GM12878 (cell line): ENCODE results near the gene NTRK3. TPM values are rescaled to one million over a fixed set of nuclear protein-coding genes. Genes with fewer than 3 reads are reported as not detected.

ENCODE experiments used
- ATAC-seq: fragments of 200-7000 bp; cut with Tn5 transposase; 3 replicates; pipeline ENCODE4 v1.9.1; 2020; ENCODE audit warnings: mild to moderate bottlenecking, moderate library complexity
- BruUV-seq: library from RNA; stranded (reverse); fragments of 400-500 nt; replicated peaks from 2 replicates; lab custom pipeline; 2021; lab: Mats Ljungman, UMichigan
- CTCF ChIA-PET: fragments of 300-600 bp; sonication (Branson Sonifier 250); formaldehyde crosslinking; extraction: SDS; loops from one replicate; lab custom pipeline; 2021; ENCODE audit warnings: inconsistent platforms; lab: Yijun Ruan, JAX
- POLR2A ChIA-PET: fragments of 350-600 bp; formaldehyde crosslinking; extraction: SDS; loops from one replicate; lab custom pipeline; 2021; ENCODE audit warnings: inconsistent platforms; lab: Charles Lee
- RAD21 ChIA-PET: fragments of 300-600 bp; sonication (Branson Sonifier 250); formaldehyde crosslinking; loops from one replicate; lab custom pipeline; 2023; ENCODE audit warnings: antibody characterized with exemption; ENCODE audit not compliant: unreplicated experiment; lab: Charles Lee
- SMC1A ChIA-PET: fragments of 300-600 bp; sonication (Branson Sonifier 250); formaldehyde crosslinking; loops from one replicate; lab custom pipeline; 2023; ENCODE audit not compliant: unreplicated experiment, uncharacterized antibody; lab: Charles Lee
- DNase-seq: peaks from one replicate; pipeline ENCODE4 v3.0.0-alpha.2; 2011; ENCODE audit warnings: low read depth, low spot score
- FAIRE-seq: peaks from 3 replicates; lab custom pipeline; 2011; peaks lifted over from hg19 to GRCh38; lab: Jason Lieb, UNC
- H2AFZ ChIP-seq: 2 replicates; pipeline ENCODE4 v1.6.0; 2011; ENCODE audit warnings: low read depth, low read length, control low read depth; ENCODE audit not compliant: control insufficient read depth
- H3K27ac ChIP-seq: 2 replicates; pipeline ENCODE4 v1.5.1; 2011; ENCODE audit warnings: control low read depth; ENCODE audit not compliant: control insufficient read depth, insufficient read depth
- H3K27me3 ChIP-seq, 2 experiments: replicated peaks in 1 of 2; 2 replicates each; pipeline versions ENCODE4 v1.6.0 to v1.6.1; 2011; ENCODE audit warnings: low read length in 1 of 2; ENCODE audit not compliant: control insufficient read depth in 2 of 2, insufficient read depth in 2 of 2
- H3K36me3 ChIP-seq, 2 experiments: 2 replicates each; pipeline ENCODE4 v1.5.1; 2011; ENCODE audit warnings: low read length in 1 of 2; ENCODE audit not compliant: control insufficient read depth in 2 of 2, insufficient read depth in 2 of 2
- H3K4me1 ChIP-seq: 2 replicates; pipeline ENCODE4 v1.6.1; 2011; ENCODE audit warnings: mild to moderate bottlenecking, low read length, moderate library complexity, mixed read lengths; ENCODE audit not compliant: control insufficient read depth, insufficient read depth
- H3K4me2 ChIP-seq: 2 replicates; pipeline ENCODE4 v1.6.0; 2011; ENCODE audit warnings: control low read depth; ENCODE audit not compliant: control insufficient read depth, insufficient read depth
- H3K4me3 ChIP-seq: fragments of 200-600 bp; sonication (generic); 2 replicates; pipeline ENCODE4 v1.5.1; 2016
- H3K79me2 ChIP-seq: 2 replicates; pipeline ENCODE4 v1.6.0; 2011; ENCODE audit warnings: low read length; ENCODE audit not compliant: control insufficient read depth, insufficient read depth
- H3K9ac ChIP-seq: 2 replicates; pipeline ENCODE4 v1.8.0; 2011; ENCODE audit warnings: low read length, control low read depth, mixed read lengths; ENCODE audit not compliant: control insufficient read depth, insufficient read depth
- H3K9me3 ChIP-seq: replicated peaks from 3 replicates; pipeline ENCODE4 v1.5.1; 2011; ENCODE audit warnings: mild to moderate bottlenecking, low read length; ENCODE audit not compliant: control insufficient read depth, insufficient read depth
- H4K20me1 ChIP-seq: 2 replicates; pipeline ENCODE4 v1.6.0; 2011; ENCODE audit not compliant: control insufficient read depth, insufficient read depth
- ATF3 ChIP-seq: IDR thresholded peaks from 2 replicates; pipeline ENCODE4 v1.6.1; 2011; ENCODE audit warnings: low read depth, mild to moderate bottlenecking, low read length, moderate library complexity, borderline replicate concordance; ENCODE audit errors: extremely low read depth
- BHLHE40 ChIP-seq, 2 experiments: fragments of 450-650 bp in 1 of 2; IDR thresholded peaks; 2 replicates each; pipeline ENCODE4 v1.6.1; 2011 to 2017; ENCODE audit warnings: low read depth in 2 of 2, borderline replicate concordance in 1 of 2, improper control_type of control experiment in 1 of 2, low read length in 1 of 2, mild to moderate bottlenecking in 1 of 2
- CUX1 ChIP-seq: IDR thresholded peaks from 2 replicates; pipeline ENCODE4 v1.6.1; 2012; ENCODE audit warnings: improper control_type of control experiment, low read depth, low read length; ENCODE audit not compliant: insufficient replicate concordance
- ETV6 ChIP-seq, 2 experiments: fragments of 450-650 bp in 1 of 2; IDR thresholded peaks in 1 of 2; conservative IDR thresholded peaks in 1 of 2; 2 replicates each; pipeline ENCODE4 v1.6.1; 2014; ENCODE audit warnings: antibody characterized with exemption in 1 of 2, borderline replicate concordance in 1 of 2, low read depth in 1 of 2, mild to moderate bottlenecking in 1 of 2, moderate library complexity in 1 of 2
- EZH2 ChIP-seq: IDR thresholded peaks from 2 replicates; pipeline ENCODE4 v1.6.1; 2012; ENCODE audit warnings: low read depth, mild to moderate bottlenecking, control low read depth, inconsistent platforms, low read length, borderline replicate concordance; ENCODE audit not compliant: control insufficient read depth
- FOS ChIP-seq: IDR thresholded peaks from 3 replicates; pipeline ENCODE4 v1.6.1; 2011; ENCODE audit warnings: borderline replicate concordance; ENCODE audit not compliant: insufficient read length; ENCODE audit errors: extremely low read depth
- IKZF2 ChIP-seq, 2 experiments: fragments of 450-650 bp; IDR thresholded peaks; 2 replicates each; pipeline ENCODE4 v1.6.1; 2017; ENCODE audit warnings: mild to moderate bottlenecking in 2 of 2, moderate library complexity in 2 of 2
- NFXL1 ChIP-seq: fragments of 450-650 bp; IDR thresholded peaks from 2 replicates; pipeline ENCODE4 v1.6.1; 2017; ENCODE audit warnings: antibody characterized with exemption, mild to moderate bottlenecking, borderline replicate concordance
- NR2C1 ChIP-seq: fragments of 450-650 bp; IDR thresholded peaks from 2 replicates; pipeline ENCODE4 v1.6.1; 2017; ENCODE audit warnings: antibody characterized with exemption, mild to moderate bottlenecking, moderate library complexity
- NR2F1 ChIP-seq: fragments of 450-650 bp; conservative IDR thresholded peaks from 2 replicates; pipeline ENCODE4 v1.6.1; 2017; ENCODE audit warnings: mild to moderate bottlenecking
- NRF1 ChIP-seq: conservative IDR thresholded peaks from 2 replicates; pipeline ENCODE4 v1.6.1; 2011; ENCODE audit warnings: mild to moderate bottlenecking, low read depth, low read length, improper control_type of control experiment
- SKIL ChIP-seq: fragments of 450-650 bp; IDR thresholded peaks from 2 replicates; pipeline ENCODE4 v1.6.1; 2017; ENCODE audit warnings: mild to moderate bottlenecking, low read depth, inconsistent platforms; ENCODE audit not compliant: poor library complexity, severe bottlenecking
- ZNF274 ChIP-seq: IDR thresholded peaks from one replicate; pipeline ENCODE4 v1.8.0; 2011; ENCODE audit not compliant: insufficient read length, insufficient read depth
- WGBS: methylation state at CpG from one replicate; pipeline ENCODE4 v1.1.6; 2016; ENCODE audit warnings: low lambda C conversion rate; ENCODE audit not compliant: insufficient replicate concordance, insufficient coverage; ENCODE audit errors: missing lambda C conversion rate; 5-methylcytosine and 5-hydroxymethylcytosine counted together
- in situ Hi-C: fragments of 300-500 bp; cut with MboI; formaldehyde crosslinking; loops from 9 replicates; pipeline ENCODE4 v1.14.3; 2018; ENCODE audit warnings: mixed read lengths
- intact Hi-C: fragments of 100-400 bp; cut with micrococcal nuclease; formaldehyde crosslinking; loops from one replicate; pipeline ENCODE4 v1.14.2; 2022; ENCODE audit not compliant: unreplicated experiment
- polyA plus RNA-seq, 11 experiments: library from polyadenylated mRNA; depleted of rRNA in 4 of 11; unstranded in 6 of 11; stranded (reverse) in 5 of 11; fragments of >200 nt; fragmentation: Nextera tagmentation in 4 of 11; fragmentation: Illumina TruSeq in 1 of 11; extraction: Ambion mirVana in 4 of 11; extraction: Trizol in 1 of 11; gene quantifications; 1 replicate in 1 of 11; 2 replicates in 10 of 11; pipeline versions ENCODE4 v1.2.1 to v1.2.3, GENCODE V29; 2011 to 2016; ENCODE audit warnings: inconsistent platforms in 2 of 11, missing spikeins in 2 of 11, low read depth in 1 of 11
- total RNA-seq, 4 experiments: library from RNA; depleted of rRNA in 3 of 4; stranded (reverse); fragments of >200 nt in 3 of 4; fragmentation: Illumina TruSeq in 1 of 4; extraction: Trizol in 1 of 4; gene quantifications; 2 replicates each; pipeline versions ENCODE4 v1.2.1 to v1.2.3, GENCODE V29; 2013 to 2021

The NTRK3 gene
- total and polyA plus RNA-seq, 10 of the 15 experiments (the other 5 are each of a cell fraction or from before 2014, with no cell fraction given): not detected

GRCh38 chr15:88132499-88132898, 124.0 kb downstream of the NTRK3 start:
- ChIA-PET CTCF (no interaction called here), POLR2A (no interaction called here), RAD21 (no interaction called here), SMC1A (no interaction called here)
- no peak overlapping the region for H2AFZ ChIP-seq
- no peaks in the 10 kb centered on the region for H3K36me3 ChIP-seq
- intact Hi-C loops (loop anchor here (5.0 kb wide), 1 partner anchor 45 kb away; no protein-coding TSS in a partner anchor), in situ Hi-C loops (no loop called here)
- ATAC-seq (no peak), DNase-seq (no peak), FAIRE-seq (no peak)
- H3K9me3 ChIP-seq: no peaks in the 10 kb centered on the region
- H3K4me1 ChIP-seq: no peaks in the 10 kb centered on the region
- TF ChIP-seq ATF3 (no peak), FOS (no peak), EZH2 (no peak), CUX1 (no peak), ETV6 (conservative IDR thresholded peaks at IDR 0.05 in 1 of 2, IDR thresholded peaks at IDR 0.05 in 1 of 2; ENCODE audit: borderline replicate concordance in 1 of 2, low read depth in 1 of 2) (no peak), SKIL (no peak), NRF1 (no peak), BHLHE40 (IDR thresholded peaks at IDR 0.05; ENCODE audit: borderline replicate concordance in 1 of 2, low read depth in 2 of 2, low read length in 1 of 2) (no peak), ZNF274 (no peak), NR2F1 (no peak), IKZF2 (IDR thresholded peaks at IDR 0.05) (no peak), NFXL1 (no peak), NR2C1 (no peak)
- H3K4me2 ChIP-seq: no peak overlapping the region
- H3K27me3 ChIP-seq: no peaks in the 10 kb centered on the region
- no peak overlapping the region for H3K4me3 ChIP-seq
- no peaks in the 10 kb centered on the region for H4K20me1 ChIP-seq
- no peak overlapping the region for H3K27ac ChIP-seq
- 1% methylated on average over 4 of the region's 4 CpGs for WGBS
- BruUV-seq: no TSS peak
- no peak overlapping the region for H3K9ac ChIP-seq
- H3K79me2 ChIP-seq: no peaks in the 10 kb centered on the region
